K562 (cell line): Measurements from ENCODE around the gene ANKRD13D. TPM values are rescaled to one million over a fixed set of nuclear protein-coding genes. Genes with fewer than 3 reads are reported as not detected.

Experiments
- CTCF ChIP-seq, 3 experiments: IDR thresholded peaks in 2 of 3; conservative IDR thresholded peaks in 1 of 3; 2 replicates each; pipeline ENCODE4 v1.5.1; 2011 to 2012; ENCODE audit warnings: low read length in 3 of 3, mild to moderate bottlenecking in 3 of 3, control low read depth in 2 of 3, improper control_type of control experiment in 1 of 3, inconsistent platforms in 1 of 3, low read depth in 1 of 3, mixed read lengths in 1 of 3, moderate library complexity in 1 of 3; ENCODE audit not compliant: insufficient read depth in 2 of 3
- ETS1 ChIP-seq: conservative IDR thresholded peaks from 2 replicates; pipeline ENCODE4 v1.6.1; 2011; ENCODE audit warnings: low read depth, mild to moderate bottlenecking, low read length; ENCODE audit not compliant: control insufficient read depth
- KLF1 ChIP-seq: fragments of 450-650 bp; IDR thresholded peaks from 2 replicates; pipeline ENCODE4 v1.6.1; 2016; ENCODE audit warnings: missing genetic modification characterization, missing compliant biosample characterization
- KLF6 ChIP-seq: fragments of 250-450 bp; sonication (Bioruptor Pico); IDR thresholded peaks from 2 replicates; pipeline ENCODE4 v1.4.0; 2020; ENCODE audit warnings: mild to moderate bottlenecking, moderate library complexity, borderline replicate concordance
- MEF2D ChIP-seq: conservative IDR thresholded peaks from 2 replicates; pipeline ENCODE4 v1.6.1; 2016; ENCODE audit warnings: low read depth, missing genetic modification characterization, missing compliant biosample characterization
- ZHX1 ChIP-seq: fragments of 150-350 bp; conservative IDR thresholded peaks from 2 replicates; pipeline ENCODE4 v1.6.1; 2014; ENCODE audit warnings: low read length
- ZNF12 ChIP-seq: sonication (generic); formaldehyde crosslinking; IDR thresholded peaks from 2 replicates; pipeline ENCODE4 v1.4.0; 2020; ENCODE audit warnings: mild to moderate bottlenecking, missing genetic modification reagents
- ZNF318 ChIP-seq, 2 experiments: fragments of 450-650 bp; IDR thresholded peaks; 2 replicates each; pipeline ENCODE4 v1.6.1; 2016; ENCODE audit warnings: mild to moderate bottlenecking in 2 of 2, borderline replicate concordance in 1 of 2, low read depth in 1 of 2, moderate library complexity in 1 of 2
- ZNF785 ChIP-seq: fragments of 250-450 bp; sonication (Bioruptor Pico); IDR thresholded peaks from 2 replicates; pipeline ENCODE4 v1.4.0; 2020; ENCODE audit warnings: mild to moderate bottlenecking
- polyA plus RNA-seq, 8 experiments: library from polyadenylated mRNA; depleted of rRNA in 4 of 8; stranded (reverse) in 5 of 8; unstranded in 3 of 8; fragments of >200 nt; fragmentation: Nextera tagmentation in 2 of 8; fragmentation: Illumina TruSeq in 1 of 8; extraction: Ambion mirVana in 2 of 8; extraction: Trizol in 1 of 8; gene quantifications; 2 replicates each; pipeline versions ENCODE4 v1.2.1 to v1.2.3, GENCODE V29; 2011 to 2014; ENCODE audit warnings: inconsistent platforms in 1 of 8, missing spikeins in 1 of 8
- total RNA-seq, 7 experiments: library from RNA; depleted of rRNA in 6 of 7; stranded (reverse); fragments of >200 nt in 6 of 7; fragmentation: Illumina TruSeq in 2 of 7; extraction: Trizol in 2 of 7; gene quantifications; 2 replicates each; pipeline versions ENCODE4 v1.2.1 to v1.2.3, GENCODE V29; 2011 to 2021; ENCODE audit warnings: low replicate concordance in 1 of 7
- TF ChIP-seq, protein P1 (sequence below): fragments of 450-650 bp; formaldehyde crosslinking; conservative IDR thresholded peaks from 2 replicates; pipeline ENCODE4 v1.4.0; 2022; ENCODE audit warnings: mild to moderate bottlenecking, missing genetic modification characterization

Gene ANKRD13D
- total and polyA plus RNA-seq, 9 of the 15 experiments (the other 6 are each of a cell fraction or from before 2014, with no cell fraction given), result 0.94 to 40.9 (median 22.4) TPM

DNA sequence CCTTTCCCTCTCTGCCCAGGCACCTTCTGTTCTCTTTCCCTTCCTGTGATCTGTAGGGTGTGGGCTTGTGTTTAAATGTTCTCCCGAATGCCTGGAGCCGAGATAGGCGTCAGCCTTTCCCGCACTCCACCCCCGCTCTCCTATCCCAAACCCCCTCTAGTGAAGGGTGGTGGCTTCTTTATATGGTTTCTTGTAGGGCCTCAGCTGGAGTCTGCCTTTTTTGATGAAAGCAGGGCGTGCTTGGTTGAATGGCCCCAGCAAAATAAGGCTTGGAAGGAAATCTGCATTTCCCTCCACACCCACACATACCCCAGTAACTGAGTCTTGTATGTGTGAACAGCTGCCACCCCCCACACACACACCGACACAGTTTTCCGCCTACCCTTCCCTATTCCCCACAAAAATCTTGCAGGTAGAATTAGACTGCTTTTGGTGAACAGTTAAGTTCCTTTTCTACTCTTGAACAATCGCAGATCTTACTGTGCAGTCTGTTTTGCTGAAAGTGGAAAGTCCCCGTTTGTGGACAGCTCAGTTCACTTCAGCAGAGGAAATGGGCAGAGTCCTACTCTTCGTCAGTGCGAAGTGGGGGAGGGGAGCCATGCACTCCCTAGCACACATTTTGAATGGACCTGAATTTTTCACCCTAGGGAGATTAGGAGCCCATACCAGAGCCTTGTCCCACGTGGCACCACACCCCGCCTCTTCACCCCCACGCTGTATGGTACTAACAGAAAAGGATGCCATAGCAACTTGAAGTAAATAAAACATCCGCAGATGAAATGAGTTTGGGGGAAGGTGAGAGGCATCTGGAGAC, 48.3 kb upstream of the ANKRD13D start (continued):
- TF ChIP-seq ZNF318 (IDR thresholded peaks at IDR 0.05; ENCODE audit: borderline replicate concordance in 1 of 2, low read depth in 1 of 2), result no peak
- TF ChIP-seq ZNF785 (CRISPR knock-in tag), result no peak
- TF ChIP-seq ZNF12 (CRISPR knock-in tag), result no peak
- TF ChIP-seq CTCF (IDR thresholded peaks at IDR 0.05 in 2 of 3, conservative IDR thresholded peaks at IDR 0.05 in 1 of 3; ENCODE audit: insufficient read depth in 2 of 3, low read depth in 1 of 3, low read length in 3 of 3), result no peak
- TF ChIP-seq ZHX1, result no peak
- no peak for TF ChIP-seq MEF2D (tag)
- peak; percentile 69; the same call in 1 of the 2 replicates for TF ChIP-seq ETS1
- TF ChIP-seq, protein P1, sequence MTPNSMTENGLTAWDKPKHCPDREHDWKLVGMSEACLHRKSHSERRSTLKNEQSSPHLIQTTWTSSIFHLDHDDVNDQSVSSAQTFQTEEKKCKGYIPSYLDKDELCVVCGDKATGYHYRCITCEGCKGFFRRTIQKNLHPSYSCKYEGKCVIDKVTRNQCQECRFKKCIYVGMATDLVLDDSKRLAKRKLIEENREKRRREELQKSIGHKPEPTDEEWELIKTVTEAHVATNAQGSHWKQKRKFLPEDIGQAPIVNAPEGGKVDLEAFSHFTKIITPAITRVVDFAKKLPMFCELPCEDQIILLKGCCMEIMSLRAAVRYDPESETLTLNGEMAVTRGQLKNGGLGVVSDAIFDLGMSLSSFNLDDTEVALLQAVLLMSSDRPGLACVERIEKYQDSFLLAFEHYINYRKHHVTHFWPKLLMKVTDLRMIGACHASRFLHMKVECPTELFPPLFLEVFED, result no peak
- no peak for TF ChIP-seq KLF6 (CRISPR knock-in tag)
- TF ChIP-seq KLF1 (tag), result no peak
